ENCODE data around the gene CTRB1. TPM values are rescaled to one million over a fixed set of nuclear protein-coding genes. Genes with fewer than 3 reads are reported as not detected.

The CTRB1 gene
- total and polyA plus RNA-seq, 2 of the 13 experiments (the other 11 are each of a cell fraction or from before 2014, with no cell fraction given), result not detected

DNA sequence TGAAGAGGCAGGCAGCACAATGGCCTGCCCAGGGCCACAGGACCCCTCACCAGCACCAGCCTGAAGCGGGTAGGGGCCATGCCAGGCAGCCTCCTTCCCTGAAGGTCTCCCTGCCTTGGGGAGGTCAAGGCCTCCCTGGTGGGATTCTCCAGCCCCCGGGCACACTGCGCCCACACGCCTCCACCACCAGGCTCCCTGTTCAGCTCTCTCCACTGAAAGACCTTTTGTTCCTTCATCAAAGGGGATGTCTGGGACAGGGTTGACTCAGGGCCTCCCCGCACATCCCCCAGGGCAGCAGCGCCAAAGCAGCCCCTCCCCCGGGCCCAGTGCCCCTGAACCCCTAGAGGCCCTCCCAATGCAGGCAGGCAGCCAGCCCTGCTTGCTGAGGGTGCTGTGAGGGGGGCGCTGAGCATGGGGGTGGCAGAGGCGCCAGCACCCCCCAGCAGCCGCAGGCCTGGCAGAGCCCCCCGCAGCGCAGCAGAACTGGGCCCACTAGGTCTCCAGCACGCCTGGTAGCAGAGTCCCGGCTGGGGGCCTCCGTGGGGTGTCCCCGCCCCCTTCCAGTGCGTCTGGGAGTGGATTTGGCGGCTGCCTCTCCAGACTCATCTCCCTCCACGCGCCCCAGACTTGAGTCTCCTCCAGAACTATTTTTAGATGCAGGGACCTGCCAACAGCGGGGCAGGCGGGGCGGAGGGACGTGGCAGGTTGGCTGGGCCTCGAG is 19.5 kb downstream of the CTRB1 start (continued):
- TF ChIP-seq, protein P1, sequence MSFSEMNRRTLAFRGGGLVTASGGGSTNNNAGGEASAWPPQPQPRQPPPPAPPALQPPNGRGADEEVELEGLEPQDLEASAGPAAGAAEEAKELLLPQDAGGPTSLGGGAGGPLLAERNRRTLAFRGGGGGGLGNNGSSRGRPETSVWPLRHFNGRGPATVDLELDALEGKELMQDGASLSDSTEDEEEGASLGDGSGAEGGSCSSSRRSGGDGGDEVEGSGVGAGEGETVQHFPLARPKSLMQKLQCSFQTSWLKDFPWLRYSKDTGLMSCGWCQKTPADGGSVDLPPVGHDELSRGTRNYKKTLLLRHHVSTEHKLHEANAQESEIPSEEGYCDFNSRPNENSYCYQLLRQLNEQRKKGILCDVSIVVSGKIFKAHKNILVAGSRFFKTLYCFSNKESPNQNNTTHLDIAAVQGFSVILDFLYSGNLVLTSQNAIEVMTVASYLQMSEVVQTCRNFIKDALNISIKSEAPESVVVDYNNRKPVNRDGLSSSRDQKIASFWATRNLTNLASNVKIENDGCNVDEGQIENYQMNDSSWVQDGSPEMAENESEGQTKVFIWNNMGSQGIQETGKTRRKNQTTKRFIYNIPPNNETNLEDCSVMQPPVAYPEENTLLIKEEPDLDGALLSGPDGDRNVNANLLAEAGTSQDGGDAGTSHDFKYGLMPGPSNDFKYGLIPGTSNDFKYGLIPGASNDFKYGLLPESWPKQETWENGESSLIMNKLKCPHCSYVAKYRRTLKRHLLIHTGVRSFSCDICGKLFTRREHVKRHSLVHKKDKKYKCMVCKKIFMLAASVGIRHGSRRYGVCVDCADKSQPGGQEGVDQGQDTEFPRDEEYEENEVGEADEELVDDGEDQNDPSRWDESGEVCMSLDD (CRISPR knock-in tag; IDR thresholded peaks at IDR 0.05; ENCODE audit: borderline replicate concordance), result peak; percentile 94; the same call in 1 of the 2 replicates
- TF ChIP-seq KDM5B (CRISPR knock-in tag; IDR thresholded peaks at IDR 0.05; ENCODE audit: borderline replicate concordance), result peak; percentile 62; the same call in 1 of the 2 replicates
- peak; percentile 91 for TF ChIP-seq RXRA (CRISPR knock-in tag; IDR thresholded peaks at IDR 0.05)
- peak; percentile 32; the same call in 1 of the 2 replicates for TF ChIP-seq SALL1 (CRISPR knock-in tag; IDR thresholded peaks at IDR 0.05)
- no peak for TF ChIP-seq TCF12 (IDR thresholded peaks at IDR 0.05)
- peak; percentile 54; the same call in 1 of the 2 replicates for TF ChIP-seq TCF12 (CRISPR knock-in tag; IDR thresholded peaks at IDR 0.05)
- TF ChIP-seq HOXA3 (CRISPR knock-in tag; IDR thresholded peaks at IDR 0.05), result peak; percentile 69
- 0 out of 2 replicates have a peak, but pooled peaks have one; percentile 26 for TF ChIP-seq ZNF788 (CRISPR knock-in tag; IDR thresholded peaks at IDR 0.05; ENCODE audit: borderline replicate concordance)
- peak; percentile 21; the same call in 1 of the 2 replicates for TF ChIP-seq ZBTB44 (CRISPR knock-in tag; IDR thresholded peaks at IDR 0.05)
- TF ChIP-seq KLF16 (CRISPR knock-in tag; IDR thresholded peaks at IDR 0.05), result peak in 1 of 2 experiments; percentile 55; a peak in 1 of 4 replicates
- TF ChIP-seq ZNF713 (CRISPR knock-in tag; IDR thresholded peaks at IDR 0.05), result 0 out of 2 replicates have a peak, but pooled peaks have one; percentile 31
- TF ChIP-seq MTA1 (CRISPR knock-in tag; IDR thresholded peaks at IDR 0.05; ENCODE audit: borderline replicate concordance), result peak; percentile 48; the same call in 1 of the 2 replicates
- TF ChIP-seq ZNF468 (CRISPR knock-in tag; IDR thresholded peaks at IDR 0.05), result 0 out of 2 replicates have a peak, but pooled peaks have one; percentile 18
- peak; percentile 89 for TF ChIP-seq TARDBP (CRISPR knock-in tag; IDR thresholded peaks at IDR 0.05)
- TF ChIP-seq MTERF4 (CRISPR knock-in tag; IDR thresholded peaks at IDR 0.05), result 0 out of 2 replicates have a peak, but pooled peaks have one; percentile 55
- no peak for TF ChIP-seq HDAC6 (IDR thresholded peaks at IDR 0.05; ENCODE audit: low read depth, low read length)
- no peak for TF ChIP-seq POLR2G (IDR thresholded peaks at IDR 0.05; ENCODE audit: low read depth, low read length)
- TF ChIP-seq ZNF335 (CRISPR knock-in tag; IDR thresholded peaks at IDR 0.05), result no peak
- TF ChIP-seq SOX6 (IDR thresholded peaks at IDR 0.05), result no peak
- peak; percentile 81 for TF ChIP-seq SOX6 (CRISPR knock-in tag; IDR thresholded peaks at IDR 0.05)
- TF ChIP-seq ZNF552 (CRISPR knock-in tag; IDR thresholded peaks at IDR 0.05; ENCODE audit: borderline replicate concordance), result peak; percentile 47; the same call in 1 of the 2 replicates
- TF ChIP-seq ZNF792 (CRISPR knock-in tag; IDR thresholded peaks at IDR 0.05), result 0 out of 2 replicates have a peak, but pooled peaks have one; percentile 30
- no peak for TF ChIP-seq YEATS4 (CRISPR knock-in tag; IDR thresholded peaks at IDR 0.05; ENCODE audit: borderline replicate concordance)
- TF ChIP-seq PHF5A (CRISPR knock-in tag; IDR thresholded peaks at IDR 0.05; ENCODE audit: low read depth, unreplicated experiment), result no peak
